Mucosa of descending colon (tissue), 3 donors: Measurements from ENCODE around the gene TBC1D9. TPM values are rescaled to one million over a fixed set of nuclear protein-coding genes. Genes with fewer than 3 reads are reported as not detected.
"Not testable (repeated sequence)": the region's sequence is repeated elsewhere in the genome, so short reads cannot be mapped to it uniquely, and the experiment has no call there.

Source experiments
- ATAC-seq: fragments of 200-7000 bp; cut with Tn5 transposase; one replicate; pipeline ENCODE4 v1.9.1; 2020; ENCODE audit warnings: mild to moderate bottlenecking, moderate library complexity
- DNase-seq, 3 donors: peaks; one replicate each; pipeline ENCODE4 v3.0.0-alpha.2; 2020
- H3K36me3 ChIP-seq: fragments of 200-600 bp; one replicate; pipeline ENCODE4 v1.8.0; 2021; ENCODE audit warnings: low read depth, mild to moderate bottlenecking
- H3K4me1 ChIP-seq: fragments of 200-600 bp; one replicate; pipeline ENCODE4 v1.8.0; 2021; ENCODE audit warnings: low read depth, mild to moderate bottlenecking
- H3K4me3 ChIP-seq: fragments of 200-600 bp; one replicate; pipeline ENCODE4 v1.8.0; 2021; ENCODE audit warnings: mild to moderate bottlenecking
- H3K9me3 ChIP-seq: fragments of 200-600 bp; one replicate; pipeline ENCODE4 v1.8.0; 2021; ENCODE audit warnings: mild to moderate bottlenecking
- intact Hi-C, 2 donors: fragments of 100-400 bp; cut with DNase I in 1 of 2; cut with micrococcal nuclease in 1 of 2; formaldehyde crosslinking; loops; one replicate each; pipeline versions ENCODE4 v1.11.0 to v1.11.1; 2022; cut with DNase I, micrococcal nuclease
- total RNA-seq, 3 donors: library from RNA; stranded (reverse); fragmentation: NEBNext Ultra II Directional in 2 of 3; extraction: Animal tissue kit (Norgen Biotek cat#: 25700) in 2 of 3; gene quantifications; one replicate each; pipeline versions ENCODE4 v1.2.1 to v1.2.4, GENCODE V29; 2021 to 2023
- TF ChIP-seq, protein P1 (sequence below): fragments of 200-600 bp; IDR thresholded peaks from one replicate; pipeline ENCODE4 v1.8.0; 2022; ENCODE audit warnings: antibody characterized with exemption, mild to moderate bottlenecking
- donor health status: DM: no; HTN: no; CAD: no; lungs with moderate emphysema.
- donor health status: DM: no; HTN: no; CAD: no.
- donor health status: DM: no; HTN: yes; CAD: no.

TBC1D9 gene
- total RNA-seq, 3 donors from 2014 or later = 9.1 to 20.2 (median 11.6) TPM

GRCh38 chr4:140753329-140753728 lies 2.9 kb downstream of the TBC1D9 start:
- no peaks in the 10 kb centered on the region for H3K36me3 ChIP-seq
- peaks cover 3% of the 10 kb centered on the region for H3K4me1 ChIP-seq
- H3K9me3 ChIP-seq = peaks cover under 1% of the 10 kb centered on the region
- no peak for ATAC-seq
- H3K4me3 ChIP-seq = no peak overlapping the region
- no peak for DNase-seq
- intact Hi-C loops = no loop called here
- TF ChIP-seq, protein P1, sequence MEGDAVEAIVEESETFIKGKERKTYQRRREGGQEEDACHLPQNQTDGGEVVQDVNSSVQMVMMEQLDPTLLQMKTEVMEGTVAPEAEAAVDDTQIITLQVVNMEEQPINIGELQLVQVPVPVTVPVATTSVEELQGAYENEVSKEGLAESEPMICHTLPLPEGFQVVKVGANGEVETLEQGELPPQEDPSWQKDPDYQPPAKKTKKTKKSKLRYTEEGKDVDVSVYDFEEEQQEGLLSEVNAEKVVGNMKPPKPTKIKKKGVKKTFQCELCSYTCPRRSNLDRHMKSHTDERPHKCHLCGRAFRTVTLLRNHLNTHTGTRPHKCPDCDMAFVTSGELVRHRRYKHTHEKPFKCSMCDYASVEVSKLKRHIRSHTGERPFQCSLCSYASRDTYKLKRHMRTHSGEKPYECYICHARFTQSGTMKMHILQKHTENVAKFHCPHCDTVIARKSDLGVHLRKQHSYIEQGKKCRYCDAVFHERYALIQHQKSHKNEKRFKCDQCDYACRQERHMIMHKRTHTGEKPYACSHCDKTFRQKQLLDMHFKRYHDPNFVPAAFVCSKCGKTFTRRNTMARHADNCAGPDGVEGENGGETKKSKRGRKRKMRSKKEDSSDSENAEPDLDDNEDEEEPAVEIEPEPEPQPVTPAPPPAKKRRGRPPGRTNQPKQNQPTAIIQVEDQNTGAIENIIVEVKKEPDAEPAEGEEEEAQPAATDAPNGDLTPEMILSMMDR = no peak

GRCh38 chr4:140752291-140753068 lies 3.7 kb downstream of the TBC1D9 start:
- DNase-seq = no peak
- no peak overlapping the region for H3K4me3 ChIP-seq
- peaks cover 2% of the 10 kb centered on the region for H3K9me3 ChIP-seq
- no peaks in the 10 kb centered on the region for H3K36me3 ChIP-seq
- intact Hi-C loops = no loop called here
- no peak for ATAC-seq
- H3K4me1 ChIP-seq = peaks cover 3% of the 10 kb centered on the region
- TF ChIP-seq, protein P1 = no peak

- no peak for DNase-seq
- TF ChIP-seq, protein P1 = no peak
- ATAC-seq = no peak
- no peak overlapping the region for H3K4me3 ChIP-seq
- peaks cover 3% of the 10 kb centered on the region for H3K4me1 ChIP-seq
- H3K36me3 ChIP-seq = no peaks in the 10 kb centered on the region
- intact Hi-C loops = no loop called here
- H3K9me3 ChIP-seq = peaks cover 2% of the 10 kb centered on the region
These were observed 5.7 kb downstream of the TBC1D9 start for GRCh38 chr4:140750470-140750869.

- no peak for ATAC-seq
- H3K36me3 ChIP-seq = no peaks in the 10 kb centered on the region
- H3K9me3 ChIP-seq = peaks cover 2% of the 10 kb centered on the region
- no peak for DNase-seq
- TF ChIP-seq, protein P1 = no peak
- intact Hi-C loops = no loop called here
- H3K4me1 ChIP-seq = no peaks in the 10 kb centered on the region
- H3K4me3 ChIP-seq = no peak overlapping the region
These were observed 8.0 kb downstream of the TBC1D9 start for GRCh38 chr4:140748171-140748570.

DNA sequence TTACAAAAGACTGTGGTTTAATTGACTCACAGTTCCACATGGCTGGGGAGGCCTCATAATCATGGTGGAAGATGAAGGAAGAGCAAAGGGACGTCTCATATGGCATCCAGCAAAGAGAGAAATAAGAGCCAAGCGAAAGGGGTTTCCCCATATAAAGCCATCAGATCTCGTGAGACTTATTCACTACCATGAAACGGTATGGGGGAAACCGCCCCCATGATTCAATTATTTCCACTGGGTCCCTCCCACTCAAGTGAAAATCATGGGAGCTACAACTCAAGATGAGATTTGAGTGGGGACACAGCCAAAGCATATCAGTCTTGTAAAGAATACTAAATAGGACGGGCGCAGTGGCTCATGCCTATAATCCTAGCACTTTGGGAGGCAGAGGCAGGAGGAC lies 9.6 kb downstream of the TBC1D9 start:
- intact Hi-C loops, DNase-seq, H3K4me3 ChIP-seq: not testable (repeated sequence)

DNA sequence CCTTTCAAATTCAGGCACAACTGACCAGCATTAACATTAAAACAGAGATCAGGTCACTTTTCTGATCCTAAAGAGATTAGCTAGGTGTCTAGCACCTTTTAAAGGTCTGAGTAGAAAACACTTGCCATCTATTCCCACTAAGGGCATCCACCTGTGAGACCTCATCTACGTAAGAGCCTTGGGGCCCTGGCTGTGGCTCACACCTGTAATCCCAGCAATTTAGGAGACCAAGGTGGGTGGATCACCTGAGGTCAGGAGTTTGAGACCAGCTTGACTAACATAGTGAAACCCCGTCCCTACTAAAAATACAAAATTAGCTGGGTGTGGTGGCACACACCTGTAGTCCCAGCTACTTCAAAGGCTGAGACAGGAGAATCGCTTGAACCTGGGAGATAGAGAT lies 11.8 kb downstream of the TBC1D9 start:
- intact Hi-C loops = no loop called here
- H3K9me3 ChIP-seq = peaks cover 2% of the 10 kb centered on the region
- H3K4me1 ChIP-seq = no peaks in the 10 kb centered on the region
- H3K36me3 ChIP-seq = no peaks in the 10 kb centered on the region
- DNase-seq = no peak
- H3K4me3 ChIP-seq = no peak overlapping the region
- ATAC-seq = no peak
- TF ChIP-seq, protein P1 = no peak

More for the DNA sequence above, 9.6 kb downstream of the TBC1D9 start:
- not testable (repeated sequence) for H3K4me1 ChIP-seq, H3K9me3 ChIP-seq, ATAC-seq, H3K36me3 ChIP-seq
